WTC11 (cell line): ENCODE results near the gene ARL5A. TPM values are rescaled to one million over a fixed set of nuclear protein-coding genes. Genes with fewer than 3 reads are reported as not detected.

Experiments
- ATAC-seq: fragments of 200-7000 bp; cut with Tn5 transposase; 2 replicates; pipeline ENCODE4 v1.10.0; 2021; ENCODE audit warnings: mild to moderate bottlenecking, moderate library complexity
- CTCF ChIA-PET: fragments of 300-600 bp; sonication (Branson Sonifier 250); formaldehyde crosslinking; loops from one replicate; lab custom pipeline; 2021; ENCODE audit warnings: antibody characterized with exemption; lab: Charles Lee
- POLR2A ChIA-PET: fragments of 350-600 bp; sonication (Branson Sonifier 250); formaldehyde crosslinking; loops from one replicate; lab custom pipeline; 2021; ENCODE audit warnings: antibody characterized with exemption; lab: Charles Lee
- DNase-seq: peaks from one replicate; pipeline ENCODE4 v3.0.0; 2021; ENCODE audit warnings: low spot score
- H3K27ac Mint-ChIP-seq: 2 replicates; pipeline ENCODE4 v1.8.0; 2021; ENCODE audit warnings: mixed read lengths
- H3K27me3 Mint-ChIP-seq: 2 replicates; pipeline ENCODE4 v1.8.0; 2021; ENCODE audit warnings: low read depth, mild to moderate bottlenecking, moderate library complexity, mixed read lengths
- H3K36me3 Mint-ChIP-seq: 2 replicates; pipeline ENCODE4 v1.8.0; 2021; ENCODE audit warnings: mixed read lengths
- H3K4me1 Mint-ChIP-seq: 2 replicates; pipeline ENCODE4 v1.8.0; 2022; ENCODE audit warnings: mixed read lengths
- H3K4me3 Mint-ChIP-seq: 2 replicates; pipeline ENCODE4 v1.8.0; 2021; ENCODE audit warnings: mild to moderate bottlenecking, moderate library complexity, mixed read lengths
- H3K9me3 Mint-ChIP-seq: 2 replicates; pipeline ENCODE4 v1.8.0; 2021; ENCODE audit warnings: mixed read lengths
- AFF4 ChIP-seq: sonication (generic); formaldehyde crosslinking; IDR thresholded peaks from 2 replicates; pipeline ENCODE4 v1.8.1; 2023; ENCODE audit warnings: mild to moderate bottlenecking, missing genetic modification reagents, borderline replicate concordance
- E2F1 ChIP-seq: sonication (generic); formaldehyde crosslinking; IDR thresholded peaks from 2 replicates; pipeline ENCODE4 v1.8.0; 2022; ENCODE audit warnings: mild to moderate bottlenecking, missing genetic modification reagents
- EMX1 ChIP-seq: fragments of 250-450 bp; sonication (Bioruptor Pico); IDR thresholded peaks from 2 replicates; pipeline ENCODE4 v1.8.0; 2021; ENCODE audit warnings: mild to moderate bottlenecking
- ESRRA ChIP-seq: sonication (generic); formaldehyde crosslinking; IDR thresholded peaks from 2 replicates; pipeline ENCODE4 v1.8.1; 2022; ENCODE audit warnings: mild to moderate bottlenecking, missing genetic modification reagents, borderline replicate concordance
- ETV6 ChIP-seq: sonication (generic); formaldehyde crosslinking; IDR thresholded peaks from 2 replicates; pipeline ENCODE4 v1.8.1; 2022; ENCODE audit warnings: mild to moderate bottlenecking, missing genetic modification reagents
- FOXK1 ChIP-seq: sonication (generic); formaldehyde crosslinking; IDR thresholded peaks from 2 replicates; pipeline ENCODE4 v1.8.0; 2022; ENCODE audit warnings: mild to moderate bottlenecking, moderate library complexity, missing genetic modification reagents
- GABPB1 ChIP-seq: sonication (generic); formaldehyde crosslinking; IDR thresholded peaks from 2 replicates; pipeline ENCODE4 v1.8.1; 2023; ENCODE audit warnings: mild to moderate bottlenecking, missing genetic modification reagents
- GTF2I ChIP-seq: fragments of 250-450 bp; sonication (Bioruptor Pico); conservative IDR thresholded peaks from 2 replicates; pipeline ENCODE4 v1.4.0; 2021; ENCODE audit warnings: mild to moderate bottlenecking
- NFYB ChIP-seq: sonication (generic); formaldehyde crosslinking; conservative IDR thresholded peaks from 2 replicates; pipeline ENCODE4 v1.8.0; 2022; ENCODE audit warnings: low read depth, missing genetic modification reagents
- ZNF219 ChIP-seq: sonication (generic); formaldehyde crosslinking; IDR thresholded peaks from 2 replicates; pipeline ENCODE4 v1.8.0; 2023; ENCODE audit warnings: missing genetic modification reagents, mild to moderate bottlenecking, borderline replicate concordance
- ZNF263 ChIP-seq: sonication (generic); formaldehyde crosslinking; IDR thresholded peaks from 2 replicates; pipeline ENCODE4 v1.8.1; 2022; ENCODE audit warnings: low read depth, mild to moderate bottlenecking, moderate library complexity, missing genetic modification reagents
- ZNF671 ChIP-seq: fragments of 250-450 bp; sonication (Bioruptor Pico); IDR thresholded peaks from 2 replicates; pipeline ENCODE4 v1.8.0; 2021; ENCODE audit warnings: mild to moderate bottlenecking
- total RNA-seq: library from RNA; stranded (reverse); gene quantifications from 3 replicates; pipeline ENCODE4 v1.2.3, GENCODE V29; 2021
- TF ChIP-seq, protein P1 (sequence below): fragments of 250-450 bp; sonication (Bioruptor Pico); IDR thresholded peaks from 2 replicates; pipeline ENCODE4 v1.9.0; 2021; ENCODE audit warnings: mild to moderate bottlenecking
- TF ChIP-seq, protein P2 (sequence below): sonication (generic); formaldehyde crosslinking; IDR thresholded peaks from 2 replicates; pipeline ENCODE4 v1.8.0; 2022; ENCODE audit warnings: mild to moderate bottlenecking, missing genetic modification reagents
- TF ChIP-seq, protein P3 (sequence below): sonication (generic); formaldehyde crosslinking; IDR thresholded peaks from 2 replicates; pipeline ENCODE4 v1.8.0; 2023; ENCODE audit warnings: mild to moderate bottlenecking, missing genetic modification reagents

Gene ARL5A
- total RNA-seq, 1 experiment from 2014 or later = 82.7 TPM

- H3K27me3 Mint-ChIP-seq = no peaks in the 10 kb centered on the region
- no peak overlapping the region for H3K27ac Mint-ChIP-seq
- H3K36me3 Mint-ChIP-seq = no peaks in the 10 kb centered on the region
- no peak overlapping the region for H3K4me3 Mint-ChIP-seq
- DNase-seq = no peak
- no peaks in the 10 kb centered on the region for H3K9me3 Mint-ChIP-seq
- ChIA-PET CTCF (no interaction called here), POLR2A (no interaction called here)
- peaks cover 12% of the 10 kb centered on the region for H3K4me1 Mint-ChIP-seq
- no peak for ATAC-seq
- TF ChIP-seq ESRRA (CRISPR knock-in tag) (no peak), NFYB (CRISPR knock-in tag) (no peak), ETV6 (CRISPR knock-in tag) (no peak), ZNF263 (CRISPR knock-in tag) (no peak), EMX1 (CRISPR knock-in tag) (no peak), ZNF219 (CRISPR knock-in tag) (no peak), FOXK1 (CRISPR knock-in tag) (no peak), GABPB1 (CRISPR knock-in tag) (no peak), E2F1 (CRISPR knock-in tag) (no peak), AFF4 (no peak), GTF2I (CRISPR knock-in tag) (no peak), ZNF671 (CRISPR knock-in tag) (no peak)
- TF ChIP-seq, protein P1, sequence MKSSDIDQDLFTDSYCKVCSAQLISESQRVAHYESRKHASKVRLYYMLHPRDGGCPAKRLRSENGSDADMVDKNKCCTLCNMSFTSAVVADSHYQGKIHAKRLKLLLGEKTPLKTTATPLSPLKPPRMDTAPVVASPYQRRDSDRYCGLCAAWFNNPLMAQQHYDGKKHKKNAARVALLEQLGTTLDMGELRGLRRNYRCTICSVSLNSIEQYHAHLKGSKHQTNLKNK (CRISPR knock-in tag) = no peak
- TF ChIP-seq, protein P2, sequence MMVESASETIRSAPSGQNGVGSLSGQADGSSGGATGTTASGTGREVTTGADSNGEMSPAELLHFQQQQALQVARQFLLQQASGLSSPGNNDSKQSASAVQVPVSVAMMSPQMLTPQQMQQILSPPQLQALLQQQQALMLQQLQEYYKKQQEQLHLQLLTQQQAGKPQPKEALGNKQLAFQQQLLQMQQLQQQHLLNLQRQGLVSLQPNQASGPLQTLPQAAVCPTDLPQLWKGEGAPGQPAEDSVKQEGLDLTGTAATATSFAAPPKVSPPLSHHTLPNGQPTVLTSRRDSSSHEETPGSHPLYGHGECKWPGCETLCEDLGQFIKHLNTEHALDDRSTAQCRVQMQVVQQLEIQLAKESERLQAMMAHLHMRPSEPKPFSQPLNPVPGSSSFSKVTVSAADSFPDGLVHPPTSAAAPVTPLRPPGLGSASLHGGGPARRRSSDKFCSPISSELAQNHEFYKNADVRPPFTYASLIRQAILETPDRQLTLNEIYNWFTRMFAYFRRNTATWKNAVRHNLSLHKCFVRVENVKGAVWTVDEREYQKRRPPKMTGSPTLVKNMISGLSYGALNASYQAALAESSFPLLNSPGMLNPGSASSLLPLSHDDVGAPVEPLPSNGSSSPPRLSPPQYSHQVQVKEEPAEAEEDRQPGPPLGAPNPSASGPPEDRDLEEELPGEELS = no peak
- TF ChIP-seq, protein P3, sequence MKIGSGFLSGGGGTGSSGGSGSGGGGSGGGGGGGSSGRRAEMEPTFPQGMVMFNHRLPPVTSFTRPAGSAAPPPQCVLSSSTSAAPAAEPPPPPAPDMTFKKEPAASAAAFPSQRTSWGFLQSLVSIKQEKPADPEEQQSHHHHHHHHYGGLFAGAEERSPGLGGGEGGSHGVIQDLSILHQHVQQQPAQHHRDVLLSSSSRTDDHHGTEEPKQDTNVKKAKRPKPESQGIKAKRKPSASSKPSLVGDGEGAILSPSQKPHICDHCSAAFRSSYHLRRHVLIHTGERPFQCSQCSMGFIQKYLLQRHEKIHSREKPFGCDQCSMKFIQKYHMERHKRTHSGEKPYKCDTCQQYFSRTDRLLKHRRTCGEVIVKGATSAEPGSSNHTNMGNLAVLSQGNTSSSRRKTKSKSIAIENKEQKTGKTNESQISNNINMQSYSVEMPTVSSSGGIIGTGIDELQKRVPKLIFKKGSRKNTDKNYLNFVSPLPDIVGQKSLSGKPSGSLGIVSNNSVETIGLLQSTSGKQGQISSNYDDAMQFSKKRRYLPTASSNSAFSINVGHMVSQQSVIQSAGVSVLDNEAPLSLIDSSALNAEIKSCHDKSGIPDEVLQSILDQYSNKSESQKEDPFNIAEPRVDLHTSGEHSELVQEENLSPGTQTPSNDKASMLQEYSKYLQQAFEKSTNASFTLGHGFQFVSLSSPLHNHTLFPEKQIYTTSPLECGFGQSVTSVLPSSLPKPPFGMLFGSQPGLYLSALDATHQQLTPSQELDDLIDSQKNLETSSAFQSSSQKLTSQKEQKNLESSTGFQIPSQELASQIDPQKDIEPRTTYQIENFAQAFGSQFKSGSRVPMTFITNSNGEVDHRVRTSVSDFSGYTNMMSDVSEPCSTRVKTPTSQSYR (CRISPR knock-in tag) = no peak
Observed at GRCh38 chr2:151753540-151753939, 74.7 kb downstream of the ARL5A start.

Other genes starting within 250 kb of the ARL5A start
- gene NEB, start 93.9 kb downstream of the ARL5A start, total RNA-seq = 1.7 to 2.1 TPM (median 1.9 TPM) in 3 replicates